GM13976 (cell line): ENCODE results near the gene CD47.

Experiments used
- DNase-seq: peaks from one replicate; pipeline ENCODE4 v3.0.0; 2012; ENCODE audit warnings: low spot score
- in situ Hi-C: fragments of 300-500 bp; cut with MboI; formaldehyde crosslinking; loops from one replicate; pipeline ENCODE4 v1.12.0; 2022; ENCODE audit warnings: low sequenced_read_pairs, mixed read lengths, inconsistent platforms; ENCODE audit not compliant: unreplicated experiment
- TF ChIP-seq, protein P1 (sequence below): IDR thresholded peaks from 2 replicates; pipeline ENCODE4 v1.5.1; 2012; ENCODE audit warnings: borderline replicate concordance, mild to moderate bottlenecking; ENCODE audit not compliant: insufficient read depth; ENCODE audit errors: extremely low read depth, missing control alignments, control extremely low read depth

Gene CD47

DNA sequence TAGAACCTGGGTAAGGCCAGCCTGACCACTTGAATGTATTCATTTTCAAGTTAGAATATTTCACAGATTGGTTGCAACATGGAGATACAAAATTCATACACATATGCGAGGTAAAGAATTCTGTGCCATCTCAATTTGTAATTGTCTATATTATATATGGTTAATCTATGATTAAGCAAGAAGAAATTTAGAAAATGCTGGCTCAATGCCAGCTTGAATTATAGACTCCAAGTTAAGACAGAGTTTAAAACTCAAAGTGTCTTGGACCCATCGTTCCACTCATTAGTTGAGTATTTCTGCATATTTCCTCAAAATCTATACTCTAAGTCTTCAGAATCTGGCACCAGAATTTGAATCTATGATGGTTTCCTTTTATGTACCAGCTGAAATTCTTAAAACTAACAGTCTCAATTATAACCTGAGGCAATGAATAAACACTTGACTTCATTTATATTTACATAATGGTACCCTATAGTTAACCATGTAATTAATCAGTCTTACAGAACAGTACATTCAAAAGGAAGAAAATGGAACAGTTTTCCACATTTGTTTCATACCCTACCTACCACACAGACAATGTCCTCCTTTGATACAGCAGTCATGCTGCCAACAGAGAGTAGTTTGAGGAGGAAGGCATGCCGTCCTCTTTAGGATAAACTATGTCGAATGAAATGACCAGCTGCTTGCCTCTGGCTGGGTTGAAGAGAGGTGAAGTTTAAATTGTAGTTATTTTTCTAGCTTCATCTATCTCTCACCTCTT is 95.7 kb downstream of the CD47 start:
- TF ChIP-seq, protein P1, sequence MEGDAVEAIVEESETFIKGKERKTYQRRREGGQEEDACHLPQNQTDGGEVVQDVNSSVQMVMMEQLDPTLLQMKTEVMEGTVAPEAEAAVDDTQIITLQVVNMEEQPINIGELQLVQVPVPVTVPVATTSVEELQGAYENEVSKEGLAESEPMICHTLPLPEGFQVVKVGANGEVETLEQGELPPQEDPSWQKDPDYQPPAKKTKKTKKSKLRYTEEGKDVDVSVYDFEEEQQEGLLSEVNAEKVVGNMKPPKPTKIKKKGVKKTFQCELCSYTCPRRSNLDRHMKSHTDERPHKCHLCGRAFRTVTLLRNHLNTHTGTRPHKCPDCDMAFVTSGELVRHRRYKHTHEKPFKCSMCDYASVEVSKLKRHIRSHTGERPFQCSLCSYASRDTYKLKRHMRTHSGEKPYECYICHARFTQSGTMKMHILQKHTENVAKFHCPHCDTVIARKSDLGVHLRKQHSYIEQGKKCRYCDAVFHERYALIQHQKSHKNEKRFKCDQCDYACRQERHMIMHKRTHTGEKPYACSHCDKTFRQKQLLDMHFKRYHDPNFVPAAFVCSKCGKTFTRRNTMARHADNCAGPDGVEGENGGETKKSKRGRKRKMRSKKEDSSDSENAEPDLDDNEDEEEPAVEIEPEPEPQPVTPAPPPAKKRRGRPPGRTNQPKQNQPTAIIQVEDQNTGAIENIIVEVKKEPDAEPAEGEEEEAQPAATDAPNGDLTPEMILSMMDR = no peak
- no peak for DNase-seq
- in situ Hi-C loops = no loop called here

DNA sequence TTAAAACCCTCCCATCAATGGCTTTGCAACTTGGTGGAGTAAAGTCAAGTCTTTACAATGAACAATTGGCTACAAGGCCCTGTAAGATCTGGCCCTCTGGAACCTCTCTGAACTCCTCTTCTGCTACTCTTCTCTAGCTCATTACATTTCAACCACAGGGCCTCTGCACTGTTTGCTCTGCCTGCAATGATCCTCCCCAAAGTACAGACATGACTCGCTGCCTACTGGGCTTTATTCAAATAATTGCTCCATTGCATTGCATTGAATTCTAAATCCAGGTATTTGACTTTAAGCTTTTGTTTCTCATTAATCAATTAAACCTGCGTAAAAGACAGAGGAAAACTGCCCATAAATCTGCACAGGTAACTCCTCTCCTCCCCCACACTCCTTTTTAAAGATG is 96.7 kb downstream of the CD47 start:
- in situ Hi-C loops = no loop called here
- TF ChIP-seq, protein P1 = no peak
- no peak for DNase-seq

- in situ Hi-C loops = no loop called here
- DNase-seq = no peak
- TF ChIP-seq, protein P1 = no peak
Measured at GRCh38 chr3:107993771-107994170, 97.1 kb downstream of the CD47 start.
